H1 (cell line): Measurements from ENCODE around the gene NUB1. TPM values are rescaled to one million over a fixed set of nuclear protein-coding genes. Genes with fewer than 3 reads are reported as not detected.

Experiments used
- CTCF ChIA-PET: fragments of 300-600 bp; sonication (Branson Sonifier 250); formaldehyde crosslinking; loops from one replicate; lab custom pipeline; 2021; ENCODE audit not compliant: partially characterized antibody; lab: Charles Lee
- POLR2A ChIA-PET: fragments of 300-600 bp; sonication (Branson Sonifier 250); formaldehyde crosslinking; loops from one replicate; lab custom pipeline; 2021; ENCODE audit warnings: inconsistent platforms; ENCODE audit not compliant: partially characterized antibody; lab: Charles Lee
- DNase-seq, 2 experiments: peaks; one replicate each; pipeline versions ENCODE4 v3.0.0 to v3.0.0-alpha.2; 2010 to 2022; ENCODE audit warnings: low spot score in 2 of 2, low read depth in 1 of 2, mixed read lengths in 1 of 2
- FAIRE-seq: peaks from 2 replicates; lab custom pipeline; 2011; peaks lifted over from hg19 to GRCh38; lab: Jason Lieb, UNC
- H2AFZ ChIP-seq: 2 replicates; pipeline ENCODE4 v1.8.1; 2012; ENCODE audit warnings: low read length, inconsistent platforms
- H2AK5ac ChIP-seq: 2 replicates; pipeline ENCODE4 v1.6.1; 2013; ENCODE audit warnings: low read depth, low read length
- H2BK120ac ChIP-seq: replicated peaks from 2 replicates; pipeline ENCODE3; 2013; ENCODE audit warnings: low read depth, low read length, inconsistent platforms
- H2BK12ac ChIP-seq: 2 replicates; pipeline ENCODE4 v1.6.1; 2013; ENCODE audit warnings: low read depth, low read length
- H2BK15ac ChIP-seq: 2 replicates; pipeline ENCODE4 v1.6.1; 2013; ENCODE audit warnings: low read length
- H2BK20ac ChIP-seq: 2 replicates; pipeline ENCODE4 v1.6.1; 2013; ENCODE audit warnings: low read length
- H2BK5ac ChIP-seq: 2 replicates; pipeline ENCODE4 v1.6.1; 2013; ENCODE audit warnings: low read depth, low read length
- H3K14ac ChIP-seq: 2 replicates; pipeline ENCODE4 v1.6.1; 2013; ENCODE audit warnings: inconsistent platforms; ENCODE audit not compliant: insufficient read length
- H3K18ac ChIP-seq: 2 replicates; pipeline ENCODE4 v1.6.1; 2013; ENCODE audit warnings: low read length; ENCODE audit errors: extremely low read depth
- H3K23ac ChIP-seq: 2 replicates; pipeline ENCODE4 v1.6.1; 2013; ENCODE audit warnings: inconsistent platforms; ENCODE audit not compliant: insufficient read length
- H3K23me2 ChIP-seq: 2 replicates; pipeline ENCODE4 v1.6.1; 2013; ENCODE audit warnings: low read depth, low read length
- H3K27ac ChIP-seq: 2 replicates; pipeline ENCODE4 v1.6.1; 2011; ENCODE audit warnings: low read depth, low read length, inconsistent platforms
- H3K27me3 ChIP-seq, 4 experiments: replicated peaks in 1 of 4; 1 replicate in 1 of 4; 2 replicates in 3 of 4; pipeline versions ENCODE4 v1.6.1 to v1.8.1; 2011 to 2013; ENCODE audit warnings: low read length in 3 of 4, mild to moderate bottlenecking in 3 of 4, inconsistent platforms in 2 of 4, mixed read lengths in 2 of 4, moderate library complexity in 1 of 4; ENCODE audit not compliant: control insufficient read depth in 3 of 4, insufficient read depth in 3 of 4; ENCODE audit errors: extremely low read depth in 1 of 4
- H3K36me3 ChIP-seq, 4 experiments: 2 replicates each; pipeline versions ENCODE4 v1.6.1 to v1.8.1; 2011 to 2013; ENCODE audit warnings: mild to moderate bottlenecking in 4 of 4, low read length in 3 of 4, moderate library complexity in 2 of 4, control low read depth in 1 of 4, inconsistent platforms in 1 of 4; ENCODE audit not compliant: insufficient read depth in 4 of 4, control insufficient read depth in 2 of 4
- H3K4ac ChIP-seq: replicated peaks from 2 replicates; pipeline ENCODE3; 2013; ENCODE audit warnings: low read length, low read depth, mixed read lengths, inconsistent platforms; ENCODE audit not compliant: insufficient read length
- H3K4me1 ChIP-seq, 4 experiments: replicated peaks in 1 of 4; 1 replicate in 1 of 4; 2 replicates in 3 of 4; pipeline versions ENCODE4 v1.6.1 to v1.8.1; 2011 to 2013; ENCODE audit warnings: low read length in 3 of 4, inconsistent platforms in 2 of 4, mixed read lengths in 1 of 4; ENCODE audit not compliant: insufficient read depth in 4 of 4, control insufficient read depth in 3 of 4
- H3K4me2 ChIP-seq, 2 experiments: 2 replicates each; pipeline versions ENCODE4 v1.6.1 to v1.8.1; 2011 to 2013; ENCODE audit warnings: low read depth in 2 of 2, low read length in 2 of 2, control low read depth in 1 of 2, inconsistent platforms in 1 of 2, mild to moderate bottlenecking in 1 of 2; ENCODE audit not compliant: insufficient read depth in 1 of 2
- H3K4me3 ChIP-seq, 4 experiments: fragments of 200-600, 300-600 bp in 1 of 4; sonication (generic), shearing (Covaris generic), sonication (Bioruptor Twin) in 1 of 4; 2 replicates each; pipeline versions ENCODE4 v1.5.1 to v1.8.1; 2011 to 2016; ENCODE audit warnings: low read length in 4 of 4, low read depth in 3 of 4, control low read depth in 2 of 4, inconsistent platforms in 2 of 4, mild to moderate bottlenecking in 2 of 4, mixed read lengths in 1 of 4, moderate library complexity in 1 of 4; ENCODE audit not compliant: insufficient read depth in 2 of 4; ENCODE audit errors: extremely low read depth in 1 of 4
- H3K56ac ChIP-seq: replicated peaks from 2 replicates; pipeline ENCODE3; 2013; ENCODE audit warnings: low read depth, mild to moderate bottlenecking, mixed read lengths, low read length, inconsistent platforms; ENCODE audit not compliant: insufficient read length
- H3K79me1 ChIP-seq: 2 replicates; pipeline ENCODE4 v1.6.1; 2013; ENCODE audit warnings: low read depth, low read length, control low read depth
- H3K79me2 ChIP-seq, 2 experiments: 2 replicates each; pipeline versions ENCODE4 v1.6.1 to v1.8.1; 2012 to 2013; ENCODE audit warnings: low read length in 2 of 2, mild to moderate bottlenecking in 2 of 2, inconsistent platforms in 1 of 2; ENCODE audit not compliant: insufficient read depth in 2 of 2, control insufficient read depth in 1 of 2
- H3K9ac ChIP-seq, 4 experiments: replicated peaks in 1 of 4; 1 replicate in 1 of 4; 2 replicates in 3 of 4; pipeline versions ENCODE4 v1.6.1 to v1.8.1; 2011 to 2013; ENCODE audit warnings: low read depth in 3 of 4, low read length in 3 of 4, control low read depth in 2 of 4, mild to moderate bottlenecking in 2 of 4, moderate library complexity in 2 of 4, inconsistent platforms in 1 of 4; ENCODE audit errors: extremely low read depth in 1 of 4
- H3K9me3 ChIP-seq, 2 experiments: 2 replicates each; pipeline versions ENCODE4 v1.6.1 to v1.8.1; 2012 to 2013; ENCODE audit warnings: mild to moderate bottlenecking in 2 of 2, moderate library complexity in 2 of 2, control low read depth in 1 of 2, inconsistent platforms in 1 of 2, low read depth in 1 of 2, low read length in 1 of 2, mixed read lengths in 1 of 2; ENCODE audit not compliant: insufficient read depth in 2 of 2
- H4K20me1 ChIP-seq, 2 experiments: replicated peaks in 1 of 2; 2 replicates each; pipeline versions ENCODE3 to v1.8.1; 2011 to 2013; ENCODE audit warnings: inconsistent platforms in 2 of 2, low read length in 2 of 2, mild to moderate bottlenecking in 1 of 2; ENCODE audit not compliant: insufficient read depth in 2 of 2, control insufficient read depth in 1 of 2
- H4K5ac ChIP-seq: 2 replicates; pipeline ENCODE4 v1.6.1; 2013; ENCODE audit warnings: low read length, low read depth, mixed read lengths, inconsistent platforms; ENCODE audit not compliant: insufficient read length
- H4K8ac ChIP-seq: 2 replicates; pipeline ENCODE4 v1.8.0; 2013; ENCODE audit warnings: mild to moderate bottlenecking, moderate library complexity, low read length, inconsistent platforms; ENCODE audit not compliant: insufficient read depth; ENCODE audit errors: extremely low read depth
- H4K91ac ChIP-seq: replicated peaks from 2 replicates; pipeline ENCODE3; 2013; ENCODE audit warnings: low read length, mixed read lengths, inconsistent platforms; ENCODE audit not compliant: insufficient read length
- CBX8 ChIP-seq: fragments of 300-800, 300-1000 bp; sonication (generic); IDR thresholded peaks from 2 replicates; pipeline ENCODE4 v1.7.1; 2016; ENCODE audit warnings: low read depth, low read length, borderline replicate concordance
- SUZ12 ChIP-seq: fragments of 200-600 bp; sonication (generic); IDR thresholded peaks from 2 replicates; pipeline ENCODE4 v1.6.1; 2012; ENCODE audit warnings: mild to moderate bottlenecking, inconsistent platforms, low read length, moderate library complexity, mixed read lengths
- ZNF274 ChIP-seq: IDR thresholded peaks from 2 replicates; pipeline ENCODE4 v1.7.0; 2012; ENCODE audit warnings: low read length, borderline replicate concordance; ENCODE audit errors: extremely low read depth
- WGBS, 2 experiments: shearing (Covaris generic) in 1 of 2; methylation state at CpG; one replicate each; pipeline versions ENCODE4 v1.1.6 to v1.1.7; 2013 to 2015; ENCODE audit warnings: low lambda C conversion rate in 2 of 2, mixed read lengths in 2 of 2, inconsistent platforms in 1 of 2, low coverage in 1 of 2, missing lambda C conversion rate in 1 of 2; ENCODE audit not compliant: insufficient replicate concordance in 2 of 2, insufficient coverage in 1 of 2, insufficient read length in 1 of 2; ENCODE audit errors: extremely low coverage in 1 of 2, missing lambda C conversion rate in 1 of 2; 5-methylcytosine and 5-hydroxymethylcytosine counted together
- polyA plus RNA-seq, 7 experiments: library from polyadenylated mRNA; depleted of rRNA in 3 of 7; stranded (reverse) in 5 of 7; unstranded in 2 of 7; fragments of >200 nt in 5 of 7; fragments of 200-250 nt in 2 of 7; gene quantifications; 1 replicate in 5 of 7; 2 replicates in 1 of 7; 4 replicates in 1 of 7; pipeline versions ENCODE4 v1.2.1 to v1.2.3, GENCODE V29; 2011 to 2013; ENCODE audit warnings: missing spikeins in 2 of 7, mixed read lengths in 2 of 7
- total RNA-seq: library from RNA; stranded (reverse); fragmentation: NEBNext Ultra II Directional; extraction: Animal tissue kit (Norgen Biotek cat#: 25700); gene quantifications from 2 replicates; pipeline ENCODE4 v1.2.1, GENCODE V29; 2021

Gene NUB1
- total and polyA plus RNA-seq, 2 of the 8 experiments (the other 6 are each of a cell fraction or from before 2014, with no cell fraction given), result 22.1 to 43.5 TPM

DNA sequence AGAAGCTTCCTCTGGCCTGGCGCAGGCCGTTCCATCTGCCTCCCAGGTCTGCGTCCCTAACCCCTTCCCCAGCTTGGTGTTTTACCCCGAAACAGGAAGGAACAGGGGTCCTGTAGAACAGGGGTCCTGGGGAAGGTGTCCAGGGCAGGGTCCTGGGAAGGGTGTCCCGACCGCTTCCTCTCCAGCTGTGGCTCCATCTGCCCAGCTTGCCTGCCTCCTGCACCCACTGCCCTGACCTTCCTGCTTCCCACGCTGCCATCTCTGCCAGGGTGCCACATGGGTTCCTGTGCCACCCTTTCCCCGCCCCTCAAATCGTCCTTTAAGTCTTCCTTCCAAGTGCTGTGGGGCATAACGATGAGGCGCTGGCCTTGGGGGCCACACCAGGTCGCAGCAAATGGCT, 35.8 kb downstream of the NUB1 start:
- Histone ChIP-seq H2BK15ac (no peak overlapping the region), H3K27me3 (peaks cover 3 to 10% (median 10%) of the 10 kb centered on the region in 4 experiments), H3K27ac (no peak overlapping the region), H3K4ac (no peak overlapping the region), H2BK120ac (no peak overlapping the region), H3K14ac (no peak overlapping the region), H3K18ac (no peak overlapping the region), H3K36me3 (peaks cover 0 to 15% (median 3%) of the 10 kb centered on the region in 4 experiments; a peak in 4 of 8 replicates), H4K8ac (no peak overlapping the region), H3K23ac (no peak overlapping the region), H2AFZ (no peak overlapping the region), H3K56ac (no peak overlapping the region), H3K4me3 (no peak overlapping the region), H2AK5ac (no peak overlapping the region), H3K79me2 (no peaks in the 10 kb centered on the region), H2BK20ac (no peak overlapping the region), H3K23me2 (peaks cover 14% of the 10 kb centered on the region; the same call in 1 of the 2 replicates), H3K9ac (no peak overlapping the region), H2BK5ac (no peak overlapping the region), H3K79me1 (no peaks in the 10 kb centered on the region), H3K4me1 (peaks cover 0 to 30% (median 13%) of the 10 kb centered on the region in 4 experiments; a peak in 6 of 7 replicates), H4K20me1 (peaks cover 2% of the 10 kb centered on the region in 2 experiments), H3K4me2 (no peak overlapping the region), H4K91ac (no peak overlapping the region), H2BK12ac (no peak overlapping the region), H3K9me3 (no peaks in the 10 kb centered on the region), H4K5ac (no peak overlapping the region)
- 94% methylated on average over 10 of the region's 12 CpGs; no CpG with 5 or more reads in 1 of the 2 experiments for WGBS, 2 experiments
- ChIA-PET POLR2A (no interaction called here), CTCF (interaction anchor here (1.3 to 16.9 kb wide), 4 partner anchors 9 to 73 kb away, joined by 4 to 185 read pairs (median 14); no protein-coding TSS in a partner anchor)
- DNase-seq (no peak), FAIRE-seq (no peak)
- TF ChIP-seq SUZ12, result no peak
- no peak for TF ChIP-seq ZNF274
- TF ChIP-seq CBX8, result no peak
